Tibial artery (tissue), 4 donors: ENCODE results near the gene UQCRH.
"Not testable (repeated sequence)": the region's sequence is repeated elsewhere in the genome, so short reads cannot be mapped to it uniquely, and the experiment has no call there.

Source experiments
- DNase-seq, 2 donors: peaks; one replicate each; pipeline ENCODE4 v3.0.0-alpha.2; 2019
- H3K27ac ChIP-seq, 2 donors: fragments of 200-600 bp; sonication (generic) in 1 of 2; 1 replicate in 1 of 2; 2 replicates in 1 of 2; pipeline ENCODE4 v1.5.1; 2018 to 2019; ENCODE audit warnings: mild to moderate bottlenecking in 1 of 2
- H3K27me3 ChIP-seq, 2 donors: fragments of 200-600 bp; sonication (generic) in 1 of 2; one replicate each; pipeline versions ENCODE4 v1.5.1 to v1.6.0; 2016 to 2019
- H3K36me3 ChIP-seq, 3 donors: fragments of 200-600 bp; sonication (generic) in 2 of 3; one replicate each; pipeline ENCODE4 v1.5.1; 2016 to 2019; ENCODE audit warnings: mild to moderate bottlenecking in 2 of 3
- H3K4me1 ChIP-seq, 4 donors: fragments of 200-600 bp; sonication (generic) in 2 of 4; 1 replicate in 3 of 4; 2 replicates in 1 of 4; pipeline ENCODE4 v1.5.1; 2016 to 2019
- H3K4me3 ChIP-seq, 2 donors: fragments of 200-600 bp; sonication (generic) in 1 of 2; 1 replicate in 1 of 2; 2 replicates in 1 of 2; pipeline ENCODE4 v1.5.1; 2018 to 2019; ENCODE audit warnings: mild to moderate bottlenecking in 2 of 2
- H3K9me3 ChIP-seq, 3 donors: fragments of 200-600 bp; sonication (generic) in 1 of 3; one replicate each; pipeline ENCODE4 v1.5.1; 2016 to 2019
- intact Hi-C: fragments of 100-400 bp; cut with DNase I; formaldehyde crosslinking; loops from one replicate; pipeline ENCODE4 v1.15.0; 2023; ENCODE audit warnings: low total_unique reads
- TF ChIP-seq, protein P1 (sequence below), 2 experiments: fragments of 200-600 bp in 1 of 2; fragments of 450-650 bp in 1 of 2; IDR thresholded peaks; one replicate each; pipeline ENCODE4 v1.5.1; 2017 to 2019; ENCODE audit warnings: antibody characterized with exemption in 2 of 2, mild to moderate bottlenecking in 1 of 2, moderate library complexity in 1 of 2

Gene UQCRH

GRCh38 chr1:46343351-46343695, 39.8 kb downstream of the UQCRH start:
- no peaks in the 10 kb centered on the region for H3K27me3 ChIP-seq
- no peaks in the 10 kb centered on the region for H3K9me3 ChIP-seq
- peak overlapping the region; percentile 7 to 88 for H3K27ac ChIP-seq
- no peak for DNase-seq
- H3K4me3 ChIP-seq, result no peak overlapping the region
- peaks cover 0 to 24% (median 20%) of the 10 kb centered on the region in 4 donors for H3K4me1 ChIP-seq
- TF ChIP-seq, protein P1, sequence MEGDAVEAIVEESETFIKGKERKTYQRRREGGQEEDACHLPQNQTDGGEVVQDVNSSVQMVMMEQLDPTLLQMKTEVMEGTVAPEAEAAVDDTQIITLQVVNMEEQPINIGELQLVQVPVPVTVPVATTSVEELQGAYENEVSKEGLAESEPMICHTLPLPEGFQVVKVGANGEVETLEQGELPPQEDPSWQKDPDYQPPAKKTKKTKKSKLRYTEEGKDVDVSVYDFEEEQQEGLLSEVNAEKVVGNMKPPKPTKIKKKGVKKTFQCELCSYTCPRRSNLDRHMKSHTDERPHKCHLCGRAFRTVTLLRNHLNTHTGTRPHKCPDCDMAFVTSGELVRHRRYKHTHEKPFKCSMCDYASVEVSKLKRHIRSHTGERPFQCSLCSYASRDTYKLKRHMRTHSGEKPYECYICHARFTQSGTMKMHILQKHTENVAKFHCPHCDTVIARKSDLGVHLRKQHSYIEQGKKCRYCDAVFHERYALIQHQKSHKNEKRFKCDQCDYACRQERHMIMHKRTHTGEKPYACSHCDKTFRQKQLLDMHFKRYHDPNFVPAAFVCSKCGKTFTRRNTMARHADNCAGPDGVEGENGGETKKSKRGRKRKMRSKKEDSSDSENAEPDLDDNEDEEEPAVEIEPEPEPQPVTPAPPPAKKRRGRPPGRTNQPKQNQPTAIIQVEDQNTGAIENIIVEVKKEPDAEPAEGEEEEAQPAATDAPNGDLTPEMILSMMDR (IDR thresholded peaks at IDR 0.05), result no peak
- intact Hi-C loops, result loop anchor here (2.0 to 10.0 kb wide), 2 partner anchors 39 to 99 kb away; partner anchors contain the start of gene RAD54L
- H3K36me3 ChIP-seq, result peaks cover 23 to 66% (median 43%) of the 10 kb centered on the region in 3 donors

DNA sequence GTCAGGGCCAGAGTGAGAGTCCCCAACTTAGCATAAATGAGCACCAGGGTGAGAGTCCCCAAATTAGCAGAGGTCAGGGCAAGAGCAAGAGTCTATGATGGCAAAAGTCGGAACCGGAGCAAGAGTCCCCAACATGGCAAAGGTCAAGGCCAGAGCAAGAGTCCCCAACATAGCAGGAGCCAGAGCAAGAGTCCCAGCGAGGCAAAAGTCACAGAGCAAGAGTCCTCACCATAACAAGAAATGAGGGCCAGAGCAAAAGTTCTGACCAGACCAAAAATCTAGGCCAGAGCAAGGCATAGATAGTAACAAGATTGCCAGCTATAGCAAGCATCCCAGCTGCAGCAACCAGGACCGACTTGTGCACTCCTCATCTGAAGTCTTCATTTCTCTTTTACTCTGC, 40.2 kb downstream of the UQCRH start:
- DNase-seq, result no peak
- Histone ChIP-seq H3K27ac (peak overlapping the region in 1 of 2 donors; percentile 88), H3K4me1 (peaks cover 0 to 24% (median 20%) of the 10 kb centered on the region in 4 donors), H3K36me3 (peaks cover 23 to 67% (median 43%) of the 10 kb centered on the region in 3 donors), H3K9me3 (no peaks in the 10 kb centered on the region), H3K27me3 (no peaks in the 10 kb centered on the region), H3K4me3 (no peak overlapping the region)
- intact Hi-C loops, result loop anchor here (2.0 to 10.0 kb wide), 2 partner anchors 39 to 99 kb away; partner anchors contain the start of gene RAD54L
- TF ChIP-seq, protein P1 (IDR thresholded peaks at IDR 0.05), result no peak

DNA sequence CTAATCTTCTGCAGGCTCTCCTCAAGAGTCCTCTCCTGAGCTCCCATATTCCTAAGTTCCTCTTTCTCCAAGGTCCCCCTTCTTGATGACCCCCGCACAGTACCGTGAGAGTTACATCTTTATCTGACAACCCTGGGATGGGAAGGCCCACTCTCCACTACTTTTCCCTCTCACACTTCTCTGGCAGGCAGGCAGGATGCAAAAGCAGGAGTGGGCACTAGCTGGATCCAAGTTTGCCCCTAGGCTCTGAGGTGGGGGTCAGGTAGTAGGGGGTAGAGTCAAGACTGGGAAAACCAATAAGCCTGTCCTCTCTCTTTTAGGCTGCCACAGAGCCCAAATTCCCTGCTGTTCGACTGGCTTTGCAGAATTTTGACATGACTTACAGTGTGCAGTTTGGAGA, 41.0 kb downstream of the UQCRH start:
- Histone ChIP-seq H3K27ac (peak overlapping the region in 1 of 2 donors; percentile 88), H3K36me3 (peaks cover 30 to 71% (median 48%) of the 10 kb centered on the region in 3 donors), H3K4me3 (no peak overlapping the region), H3K9me3 (no peaks in the 10 kb centered on the region), H3K27me3 (no peaks in the 10 kb centered on the region), H3K4me1 (peaks cover 0 to 20% (median 17%) of the 10 kb centered on the region in 4 donors)
- DNase-seq, result no peak
- TF ChIP-seq, protein P1 (IDR thresholded peaks at IDR 0.05), result no peak
- intact Hi-C loops, result loop anchor here (10.0 kb wide), 1 partner anchor 100 kb away; the partner anchor contains the start of gene RAD54L

- DNase-seq, result no peak
- Histone ChIP-seq H3K4me3 (no peak overlapping the region), H3K27ac (no peak overlapping the region), H3K9me3 (no peaks in the 10 kb centered on the region), H3K27me3 (no peaks in the 10 kb centered on the region), H3K36me3 (peaks cover 37 to 79% (median 55%) of the 10 kb centered on the region in 3 donors), H3K4me1 (peaks cover 0 to 14% (median 13%) of the 10 kb centered on the region in 4 donors)
- TF ChIP-seq, protein P1 (IDR thresholded peaks at IDR 0.05), result no peak
- intact Hi-C loops, result loop anchor here (10.0 kb wide), 1 partner anchor 100 kb away; the partner anchor contains the start of gene RAD54L
Measured at GRCh38 chr1:46345281-46345680, 41.8 kb downstream of the UQCRH start.

GRCh38 chr1:46352363-46352762, 48.9 kb downstream of the UQCRH start:
- TF ChIP-seq, protein P1 (IDR thresholded peaks at IDR 0.05), result no peak
- H3K36me3 ChIP-seq, result peaks cover 75 to 88% (median 82%) of the 10 kb centered on the region in 3 donors
- no peak for DNase-seq
- H3K4me1 ChIP-seq, result no peaks in the 10 kb centered on the region
- no peak overlapping the region for H3K4me3 ChIP-seq
- no peak overlapping the region for H3K27ac ChIP-seq
- H3K27me3 ChIP-seq, result no peaks in the 10 kb centered on the region
- intact Hi-C loops, result no loop called here
- no peaks in the 10 kb centered on the region for H3K9me3 ChIP-seq

- H3K9me3 ChIP-seq, H3K4me3 ChIP-seq, intact Hi-C loops, H3K4me1 ChIP-seq, DNase-seq, H3K27ac ChIP-seq, H3K27me3 ChIP-seq: not testable (repeated sequence)
- H3K36me3 ChIP-seq, result peaks cover 81 to 89% (median 87%) of the 10 kb centered on the region in 3 donors
Measured at GRCh38 chr1:46355920-46356319, 52.4 kb downstream of the UQCRH start.
